ENCODE results near the gene NOM1. TPM values are rescaled to one million over a fixed set of nuclear protein-coding genes. Genes with fewer than 3 reads are reported as not detected.
A peak's percentile ranks its signal among the peaks of the same experiment; 100 is the strongest.

Gene NOM1
- total RNA-seq, 1 donor from 2014 or later: 19.7 TPM

DNA sequence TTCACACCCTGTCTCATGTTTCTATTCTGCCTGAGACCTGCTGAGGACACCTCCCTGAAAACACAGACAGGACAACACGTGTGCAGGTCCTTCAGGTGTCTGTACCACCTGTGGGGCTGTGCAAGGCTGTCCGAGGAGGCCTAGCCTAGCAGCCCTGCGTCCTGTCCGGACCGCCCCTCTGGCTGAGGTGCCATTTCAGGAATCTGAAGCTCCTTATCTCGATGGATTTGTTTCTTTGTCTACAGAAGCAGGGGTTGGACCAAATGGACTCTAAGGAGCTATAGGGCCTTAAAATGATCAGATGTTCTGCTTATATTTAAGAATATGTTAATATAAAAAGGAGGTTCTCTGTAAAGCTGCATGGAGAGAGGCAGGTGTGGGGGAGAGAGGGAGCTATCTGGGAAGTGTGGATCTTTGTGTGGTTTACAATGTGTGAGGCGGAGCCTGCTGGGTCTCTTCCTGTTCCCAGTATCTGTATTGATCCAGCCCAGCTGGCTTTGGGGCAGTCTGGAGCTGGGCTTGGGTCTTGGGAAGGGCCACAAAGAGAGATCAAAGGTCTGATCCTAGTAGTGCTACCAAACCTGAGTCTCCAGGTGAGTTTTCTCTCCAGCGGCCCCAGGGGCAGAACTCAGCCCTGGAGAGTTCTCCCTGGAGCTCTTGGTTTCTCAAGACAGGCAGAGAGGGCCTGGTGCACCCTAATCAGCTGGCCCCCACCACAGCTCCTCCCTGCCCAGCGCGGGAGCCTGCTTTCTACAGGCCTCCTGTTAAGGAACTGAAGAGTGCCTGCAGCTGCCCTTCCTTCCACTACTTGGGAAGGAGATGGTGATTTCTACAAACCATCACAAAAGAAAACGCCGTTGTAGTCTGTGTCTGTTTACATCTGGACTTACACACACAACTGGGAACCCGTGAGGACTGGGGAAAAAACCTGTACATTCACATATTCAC is 64.4 kb downstream of the NOM1 start:
- Histone ChIP-seq H2AFZ (ENCODE audit: low read depth, low read length) (no peak overlapping the region), H3K36me3 (ENCODE audit: insufficient read depth, low read length) (no peaks in the 10 kb centered on the region), H3K4me2 (ENCODE audit: low read length) (no peak overlapping the region), H4K20me1 (ENCODE audit: insufficient read depth, low read length) (no peaks in the 10 kb centered on the region), H3K79me2 (ENCODE audit: insufficient read depth, low read length) (no peaks in the 10 kb centered on the region), H3K9me3 (ENCODE audit: insufficient read depth, low read depth, low read length) (no peaks in the 10 kb centered on the region), H3K4me1 (ENCODE audit: insufficient read depth, low read length) (no peaks in the 10 kb centered on the region), H3K27ac (ENCODE audit: low read depth, low read length) (no peak overlapping the region), H3K9ac (ENCODE audit: low read length) (no peak overlapping the region), H3K27me3 (ENCODE audit: insufficient read depth, low read length) (peaks cover 91% of the 10 kb centered on the region), H3K4me3 (ENCODE audit: insufficient read depth, low read depth, low read length) (no peak overlapping the region)
- no peaks in the 10 kb centered on the region for H3K4me1 Mint-ChIP-seq (ENCODE audit: low read depth, unreplicated experiment)
- TF ChIP-seq, protein P1, sequence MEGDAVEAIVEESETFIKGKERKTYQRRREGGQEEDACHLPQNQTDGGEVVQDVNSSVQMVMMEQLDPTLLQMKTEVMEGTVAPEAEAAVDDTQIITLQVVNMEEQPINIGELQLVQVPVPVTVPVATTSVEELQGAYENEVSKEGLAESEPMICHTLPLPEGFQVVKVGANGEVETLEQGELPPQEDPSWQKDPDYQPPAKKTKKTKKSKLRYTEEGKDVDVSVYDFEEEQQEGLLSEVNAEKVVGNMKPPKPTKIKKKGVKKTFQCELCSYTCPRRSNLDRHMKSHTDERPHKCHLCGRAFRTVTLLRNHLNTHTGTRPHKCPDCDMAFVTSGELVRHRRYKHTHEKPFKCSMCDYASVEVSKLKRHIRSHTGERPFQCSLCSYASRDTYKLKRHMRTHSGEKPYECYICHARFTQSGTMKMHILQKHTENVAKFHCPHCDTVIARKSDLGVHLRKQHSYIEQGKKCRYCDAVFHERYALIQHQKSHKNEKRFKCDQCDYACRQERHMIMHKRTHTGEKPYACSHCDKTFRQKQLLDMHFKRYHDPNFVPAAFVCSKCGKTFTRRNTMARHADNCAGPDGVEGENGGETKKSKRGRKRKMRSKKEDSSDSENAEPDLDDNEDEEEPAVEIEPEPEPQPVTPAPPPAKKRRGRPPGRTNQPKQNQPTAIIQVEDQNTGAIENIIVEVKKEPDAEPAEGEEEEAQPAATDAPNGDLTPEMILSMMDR (IDR thresholded peaks at IDR 0.05; ENCODE audit: insufficient read depth, low read depth, low read length): no peak
- TF ChIP-seq EZH2 (IDR thresholded peaks at IDR 0.05; ENCODE audit: insufficient read depth, low read length): peak; percentile 7
- H3K27ac Mint-ChIP-seq (ENCODE audit: unreplicated experiment): no peak overlapping the region
- peaks cover 76% of the 10 kb centered on the region for H3K27me3 Mint-ChIP-seq (ENCODE audit: low read depth, unreplicated experiment)
- peaks cover 5% of the 10 kb centered on the region for H3K9me3 Mint-ChIP-seq (ENCODE audit: unreplicated experiment)
- H3K36me3 Mint-ChIP-seq (ENCODE audit: low read depth, unreplicated experiment): no peaks in the 10 kb centered on the region
- FAIRE-seq (no peak), DNase-seq (ENCODE audit: low read depth) (no peak)
- H3K4me3 Mint-ChIP-seq (ENCODE audit: unreplicated experiment): no peak overlapping the region

DNA sequence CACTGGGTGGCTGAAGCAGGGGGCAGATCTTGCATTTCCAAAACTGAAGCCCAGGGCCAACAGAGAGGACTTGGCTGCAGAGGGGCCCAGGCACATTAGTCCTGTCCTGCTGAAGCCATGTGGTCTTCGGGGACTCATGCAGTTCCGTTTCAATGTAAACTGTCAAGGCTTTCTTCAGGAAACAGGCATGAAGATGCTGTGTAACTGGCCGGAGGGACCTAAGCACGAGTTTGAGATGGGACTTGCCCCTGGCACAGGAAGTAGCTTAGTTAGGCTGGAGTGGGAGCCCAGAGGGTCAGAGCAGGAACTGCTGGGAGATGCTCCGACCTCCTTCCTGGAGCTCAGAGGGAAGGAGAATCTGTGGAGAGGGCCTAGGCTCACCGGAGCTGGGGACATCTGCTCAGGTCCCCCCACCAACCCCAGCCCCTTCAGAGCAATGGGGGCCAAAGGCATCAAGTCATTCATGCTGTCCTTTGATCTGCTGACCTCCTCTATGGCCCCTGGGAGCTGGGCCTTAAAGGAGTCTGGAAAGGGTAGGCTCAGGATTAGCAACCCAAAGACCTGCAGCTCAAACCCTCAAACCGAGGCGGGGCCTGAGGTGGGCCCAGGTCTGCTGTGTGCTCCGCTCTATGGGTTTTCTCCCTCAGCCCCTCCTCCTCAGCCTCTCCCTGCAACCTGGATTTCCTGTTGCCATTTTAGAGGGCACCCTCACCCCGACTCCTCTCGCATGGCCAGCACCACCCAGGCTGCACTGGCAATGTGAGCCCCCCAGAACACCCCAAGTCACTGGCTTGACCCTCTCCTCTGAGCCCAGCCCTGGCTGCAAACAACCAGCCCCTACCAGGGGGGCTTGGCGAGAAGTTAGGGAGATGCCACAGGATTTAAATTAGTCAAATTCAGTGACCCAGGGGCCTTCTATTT is 65.4 kb downstream of the NOM1 start:
- DNase-seq (ENCODE audit: low read depth): no peak
- no peaks in the 10 kb centered on the region for H4K20me1 ChIP-seq (ENCODE audit: insufficient read depth, low read length)
- no peak overlapping the region for H3K27ac Mint-ChIP-seq (ENCODE audit: unreplicated experiment)
- no peaks in the 10 kb centered on the region for H3K36me3 Mint-ChIP-seq (ENCODE audit: low read depth, unreplicated experiment)
- no peaks in the 10 kb centered on the region for H3K9me3 ChIP-seq (ENCODE audit: insufficient read depth, low read depth, low read length)
- H3K4me1 ChIP-seq (ENCODE audit: insufficient read depth, low read length): no peaks in the 10 kb centered on the region
- peaks cover 5% of the 10 kb centered on the region for H3K9me3 Mint-ChIP-seq (ENCODE audit: unreplicated experiment)
- no peaks in the 10 kb centered on the region for H3K36me3 ChIP-seq (ENCODE audit: insufficient read depth, low read length)
- no peaks in the 10 kb centered on the region for H3K79me2 ChIP-seq (ENCODE audit: insufficient read depth, low read length)
- H3K9ac ChIP-seq (ENCODE audit: low read length): no peak overlapping the region
- H3K4me2 ChIP-seq (ENCODE audit: low read length): no peak overlapping the region
- H3K4me1 Mint-ChIP-seq (ENCODE audit: low read depth, unreplicated experiment): no peaks in the 10 kb centered on the region
- peaks cover 95% of the 10 kb centered on the region for H3K27me3 ChIP-seq (ENCODE audit: insufficient read depth, low read length)
- TF ChIP-seq, protein P1 (IDR thresholded peaks at IDR 0.05; ENCODE audit: insufficient read depth, low read depth, low read length): no peak
- peak; percentile 56 for TF ChIP-seq EZH2 (IDR thresholded peaks at IDR 0.05; ENCODE audit: insufficient read depth, low read length)
- no peak overlapping the region for H3K4me3 ChIP-seq (ENCODE audit: insufficient read depth, low read depth, low read length)
- no peak overlapping the region for H3K27ac ChIP-seq (ENCODE audit: low read depth, low read length)
- FAIRE-seq: no peak
- H2AFZ ChIP-seq (ENCODE audit: low read depth, low read length): no peak overlapping the region
- peaks cover 79% of the 10 kb centered on the region for H3K27me3 Mint-ChIP-seq (ENCODE audit: low read depth, unreplicated experiment)
- H3K4me3 Mint-ChIP-seq (ENCODE audit: unreplicated experiment): no peak overlapping the region

Data from astrocyte (in vitro differentiated cells and primary cell).